HG03025 (cell line): ENCODE measurements around the gene RPS6KA6.

ENCODE experiments used
- ATAC-seq: cut with Tn5 transposase; IDR thresholded peaks from one replicate; pipeline ENCODE4 v1.9.1; 2021; ENCODE audit warnings: mild to moderate bottlenecking, moderate library complexity; ENCODE audit not compliant: unreplicated experiment, low FRiP score

The RPS6KA6 gene

GRCh38 chrX:84187533-84188319 lies at the start of gene RPS6KA6:
Gene RPS6KA6, minus strand, starts transcription at chrX:84188199. Its CDS starts 300 bp downstream, at chrX:84187899.
- ATAC-seq = no peak

- ATAC-seq = no peak
Observed at GRCh38 chrX:84224741-84225140, 36.7 kb upstream of the RPS6KA6 start.

- ATAC-seq = no peak
Observed at GRCh38 chrX:84223261-84223660, 35.3 kb upstream of the RPS6KA6 start.

- ATAC-seq = no peak
Observed at GRCh38 chrX:84221181-84221580, 33.2 kb upstream of the RPS6KA6 start.

- no peak for ATAC-seq
Observed at GRCh38 chrX:84219551-84219950, 31.6 kb upstream of the RPS6KA6 start.

- no peak for ATAC-seq
Observed at GRCh38 chrX:84218726-84219125, 30.7 kb upstream of the RPS6KA6 start.

GRCh38 chrX:84216881-84217280 lies 28.9 kb upstream of the RPS6KA6 start:
- ATAC-seq = no peak

GRCh38 chrX:84216406-84216805 lies 28.4 kb upstream of the RPS6KA6 start:
- ATAC-seq = no peak

- no peak for ATAC-seq
Observed at GRCh38 chrX:84205276-84205675, 17.3 kb upstream of the RPS6KA6 start.

GRCh38 chrX:84199688-84200087 lies 11.7 kb upstream of the RPS6KA6 start:
- ATAC-seq = no peak

GRCh38 chrX:84197550-84197949 lies 9.6 kb upstream of the RPS6KA6 start:
- ATAC-seq = no peak

GRCh38 chrX:84192006-84192405 lies 4.0 kb upstream of the RPS6KA6 start:
- ATAC-seq = no peak

GRCh38 chrX:84189125-84189524 lies 1.1 kb upstream of the RPS6KA6 start:
- ATAC-seq = no peak

- ATAC-seq = no peak
Observed at GRCh38 chrX:84188320-84188834, 378 bp upstream of the RPS6KA6 start.

GRCh38 chrX:84186603-84187532 lies 1.1 kb downstream of the RPS6KA6 start:
- ATAC-seq = no peak

- ATAC-seq = no peak
Observed at GRCh38 chrX:84182516-84182915, 5.5 kb downstream of the RPS6KA6 start.

- no peak for ATAC-seq
Observed at GRCh38 chrX:84175958-84176357, 12.0 kb downstream of the RPS6KA6 start.

- no peak for ATAC-seq
Observed at GRCh38 chrX:84175274-84175673, 12.7 kb downstream of the RPS6KA6 start.

- ATAC-seq = no peak
Observed at GRCh38 chrX:84174348-84174747, 13.7 kb downstream of the RPS6KA6 start.

GRCh38 chrX:84170931-84171330 lies 17.1 kb downstream of the RPS6KA6 start:
- ATAC-seq = no peak

GRCh38 chrX:84168574-84168973 lies 19.4 kb downstream of the RPS6KA6 start:
- ATAC-seq = no peak
